VCaP (cell line): ENCODE data around the gene TNNT3.

Experiments
- H3K27ac ChIP-seq: fragments of 450-650 bp; 2 replicates; pipeline ENCODE4 v1.5.1; 2017
- CTCF ChIP-seq: fragments of 450-650 bp; conservative IDR thresholded peaks from 2 replicates; pipeline ENCODE4 v1.5.1; 2017; ENCODE audit warnings: mild to moderate bottlenecking, moderate library complexity

TNNT3 gene

GRCh38 chr11:1928891-1929541, 9.5 kb downstream of the TNNT3 start:
- no peak for TF ChIP-seq CTCF

GRCh38 chr11:1929621-1930461, 10.3 kb downstream of the TNNT3 start:
- no peak for TF ChIP-seq CTCF
- H3K27ac ChIP-seq, result no peak overlapping the region

More at GRCh38 chr11:1928891-1929541, 9.5 kb downstream of the TNNT3 start:
- no peak overlapping the region for H3K27ac ChIP-seq

- TF ChIP-seq CTCF, result no peak
Observed at GRCh38 chr11:1930462-1930830, 10.9 kb downstream of the TNNT3 start.

GRCh38 chr11:1931341-1932104, 12.0 kb downstream of the TNNT3 start:
- no peak for TF ChIP-seq CTCF
- H3K27ac ChIP-seq, result no peak overlapping the region

More at GRCh38 chr11:1930462-1930830, 10.9 kb downstream of the TNNT3 start:
- H3K27ac ChIP-seq, result no peak overlapping the region

GRCh38 chr11:1932105-1932480, 12.6 kb downstream of the TNNT3 start:
- TF ChIP-seq CTCF, result no peak
- H3K27ac ChIP-seq, result no peak overlapping the region

- no peak overlapping the region for H3K27ac ChIP-seq
- no peak for TF ChIP-seq CTCF
Observed at GRCh38 chr11:1932681-1933080, 13.2 kb downstream of the TNNT3 start.
